K562 (cell line): ENCODE data around the gene TBX6. TPM values are rescaled to one million over a fixed set of nuclear protein-coding genes. Genes with fewer than 3 reads are reported as not detected.

ENCODE experiments used
- ARID1B ChIP-seq: fragments of 450-650 bp; IDR thresholded peaks from 2 replicates; pipeline ENCODE4 v1.6.1; 2016; ENCODE audit warnings: antibody characterized with exemption, mild to moderate bottlenecking, inconsistent platforms
- BACH1 ChIP-seq: fragments of 200-800 bp; sonication (Bioruptor generic); IDR thresholded peaks from 2 replicates; pipeline ENCODE4 v1.6.1; 2016; ENCODE audit warnings: missing genetic modification characterization, missing compliant biosample characterization
- BCL6 ChIP-seq: fragments of 250-450 bp; sonication (Bioruptor Pico); IDR thresholded peaks from 2 replicates; pipeline ENCODE4 v1.4.0; 2020
- CSDE1 ChIP-seq, 2 experiments: fragments of 450-650 bp; IDR thresholded peaks; 2 replicates each; pipeline ENCODE4 v1.6.1; 2016; ENCODE audit warnings: mild to moderate bottlenecking in 1 of 2
- ELK3 ChIP-seq: fragments of 450-650 bp; formaldehyde crosslinking; IDR thresholded peaks from 2 replicates; pipeline ENCODE4 v1.4.0; 2020; ENCODE audit warnings: mild to moderate bottlenecking
- ETS2 ChIP-seq: IDR thresholded peaks from 2 replicates; pipeline ENCODE4 v1.6.1; 2016; ENCODE audit warnings: borderline replicate concordance, missing genetic modification characterization, mild to moderate bottlenecking, moderate library complexity, missing compliant biosample characterization; ENCODE audit not compliant: poor library complexity, severe bottlenecking
- ILF3 ChIP-seq: fragments of 450-650 bp; IDR thresholded peaks from 2 replicates; pipeline ENCODE4 v1.6.1; 2018; ENCODE audit warnings: antibody characterized with exemption, mild to moderate bottlenecking, moderate library complexity, borderline replicate concordance
- MITF ChIP-seq: IDR thresholded peaks from 2 replicates; pipeline ENCODE4 v1.6.1; 2014; ENCODE audit warnings: antibody characterized with exemption
- SNRNP70 ChIP-seq: fragments of 200-400 bp; formaldehyde crosslinking; optimal IDR thresholded peaks from 2 replicates; pipeline ENCODE3; 2017; ENCODE audit warnings: low read depth, low read length
- TRIM24 ChIP-seq, 2 experiments: fragments of 450-650 bp; IDR thresholded peaks; 2 replicates each; pipeline ENCODE4 v1.6.1; 2016
- XRCC5 ChIP-seq: fragments of 200-400 bp; formaldehyde crosslinking; IDR thresholded peaks from 2 replicates; pipeline ENCODE4 v1.6.1; 2017; ENCODE audit warnings: low read depth, mild to moderate bottlenecking, low read length
- ZC3H4 ChIP-seq: sonication (generic); formaldehyde crosslinking; IDR thresholded peaks from 2 replicates; pipeline ENCODE4 v1.9.0; 2021; ENCODE audit warnings: missing genetic modification reagents, borderline replicate concordance
- ZNF444 ChIP-seq: fragments of 250-450 bp; sonication (Bioruptor Pico); IDR thresholded peaks from 2 replicates; pipeline ENCODE4 v1.4.0; 2020; ENCODE audit warnings: mild to moderate bottlenecking, moderate library complexity
- polyA plus RNA-seq, 8 experiments: library from polyadenylated mRNA; depleted of rRNA in 4 of 8; stranded (reverse) in 5 of 8; unstranded in 3 of 8; fragments of >200 nt; fragmentation: Nextera tagmentation in 2 of 8; fragmentation: Illumina TruSeq in 1 of 8; extraction: Ambion mirVana in 2 of 8; extraction: Trizol in 1 of 8; gene quantifications; 2 replicates each; pipeline versions ENCODE4 v1.2.1 to v1.2.3, GENCODE V29; 2011 to 2014; ENCODE audit warnings: inconsistent platforms in 1 of 8, missing spikeins in 1 of 8
- total RNA-seq, 7 experiments: library from RNA; depleted of rRNA in 6 of 7; stranded (reverse); fragments of >200 nt in 6 of 7; fragmentation: Illumina TruSeq in 2 of 7; extraction: Trizol in 2 of 7; gene quantifications; 2 replicates each; pipeline versions ENCODE4 v1.2.1 to v1.2.3, GENCODE V29; 2011 to 2021; ENCODE audit warnings: low replicate concordance in 1 of 7
- TF ChIP-seq, protein P1 (sequence below), 2 experiments: fragments of 450-650 bp in 1 of 2; sonication (generic) in 1 of 2; formaldehyde crosslinking in 1 of 2; IDR thresholded peaks; 2 replicates each; pipeline versions ENCODE4 v1.7.1 to v1.9.0; 2016 to 2022; ENCODE audit warnings: inconsistent platforms in 1 of 2, mild to moderate bottlenecking in 1 of 2, missing genetic modification reagents in 1 of 2
- TF ChIP-seq, protein P2 (sequence below): sonication (generic); formaldehyde crosslinking; IDR thresholded peaks from 2 replicates; pipeline ENCODE4 v1.9.0; 2022; ENCODE audit warnings: mild to moderate bottlenecking, missing genetic modification reagents

The TBX6 gene
- total and polyA plus RNA-seq, 9 of the 15 experiments (the other 6 are each of a cell fraction or from before 2014, with no cell fraction given), result 0.07 to 0.58 (median 0.11) TPM; not detected in 2

DNA sequence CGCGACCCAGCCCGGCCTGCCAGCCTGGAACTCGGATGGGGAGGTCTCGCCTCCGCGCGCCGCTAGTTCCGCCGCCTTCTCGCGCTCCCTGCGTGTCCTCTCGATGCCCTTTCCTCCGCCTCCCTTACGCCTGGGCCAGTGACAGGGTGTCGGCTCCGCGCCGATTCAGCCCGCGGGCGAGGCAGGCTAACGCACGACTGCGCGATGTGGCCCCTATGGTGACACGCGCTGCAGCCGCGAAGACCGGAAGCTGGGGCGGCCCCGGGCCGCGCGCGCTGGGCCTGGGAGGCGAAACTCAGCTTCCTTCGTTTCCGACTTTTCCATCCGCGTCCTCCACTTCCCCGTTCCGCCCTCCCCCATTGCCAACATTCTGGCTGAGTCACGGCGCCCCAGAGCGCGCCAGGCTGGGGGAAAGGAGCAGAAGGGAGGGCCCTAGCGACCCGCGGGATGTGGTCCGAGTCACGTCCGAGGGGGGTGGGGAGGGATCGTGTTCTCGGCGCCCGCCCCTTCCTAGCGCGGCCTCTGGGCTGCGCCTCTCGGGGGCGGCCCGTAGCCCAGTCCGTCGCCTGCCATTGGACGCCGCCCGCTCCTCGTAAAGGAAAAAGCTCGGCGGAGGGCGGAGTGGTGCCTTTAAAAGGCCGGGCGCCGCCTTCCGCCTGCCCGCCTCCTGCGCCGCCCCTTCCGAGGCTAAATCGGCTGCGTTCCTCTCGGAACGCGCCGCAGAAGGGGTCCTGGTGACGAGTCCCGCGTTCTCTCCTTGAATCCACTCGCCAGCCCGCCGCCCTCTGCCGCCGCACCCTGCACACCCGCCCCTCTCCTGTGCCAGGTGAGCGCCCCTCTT lies 26.4 kb downstream of the TBX6 start, which contains the start of gene ALDOA (continued):
- TF ChIP-seq ELK3 (CRISPR knock-in tag) (no peak), BACH1 (tag) (peak; percentile 99), ILF3 (no peak; the same call in 1 of the 2 replicates), ZNF444 (CRISPR knock-in tag) (no peak), CSDE1 (IDR thresholded peaks at IDR 0.05) (no peak; a peak in 1 of 4 replicates), XRCC5 (0 out of 2 replicates have a peak, but pooled peaks have one; percentile 21), MITF (no peak), TRIM24 (IDR thresholded peaks at IDR 0.05) (peak in 1 of 2 experiments; percentile 65; a peak in 2 of 4 replicates), SNRNP70 (no peak), BCL6 (no peak), ARID1B (peak; percentile 65), ETS2 (tag) (no peak), ZC3H4 (no peak)
- TF ChIP-seq, protein P1, sequence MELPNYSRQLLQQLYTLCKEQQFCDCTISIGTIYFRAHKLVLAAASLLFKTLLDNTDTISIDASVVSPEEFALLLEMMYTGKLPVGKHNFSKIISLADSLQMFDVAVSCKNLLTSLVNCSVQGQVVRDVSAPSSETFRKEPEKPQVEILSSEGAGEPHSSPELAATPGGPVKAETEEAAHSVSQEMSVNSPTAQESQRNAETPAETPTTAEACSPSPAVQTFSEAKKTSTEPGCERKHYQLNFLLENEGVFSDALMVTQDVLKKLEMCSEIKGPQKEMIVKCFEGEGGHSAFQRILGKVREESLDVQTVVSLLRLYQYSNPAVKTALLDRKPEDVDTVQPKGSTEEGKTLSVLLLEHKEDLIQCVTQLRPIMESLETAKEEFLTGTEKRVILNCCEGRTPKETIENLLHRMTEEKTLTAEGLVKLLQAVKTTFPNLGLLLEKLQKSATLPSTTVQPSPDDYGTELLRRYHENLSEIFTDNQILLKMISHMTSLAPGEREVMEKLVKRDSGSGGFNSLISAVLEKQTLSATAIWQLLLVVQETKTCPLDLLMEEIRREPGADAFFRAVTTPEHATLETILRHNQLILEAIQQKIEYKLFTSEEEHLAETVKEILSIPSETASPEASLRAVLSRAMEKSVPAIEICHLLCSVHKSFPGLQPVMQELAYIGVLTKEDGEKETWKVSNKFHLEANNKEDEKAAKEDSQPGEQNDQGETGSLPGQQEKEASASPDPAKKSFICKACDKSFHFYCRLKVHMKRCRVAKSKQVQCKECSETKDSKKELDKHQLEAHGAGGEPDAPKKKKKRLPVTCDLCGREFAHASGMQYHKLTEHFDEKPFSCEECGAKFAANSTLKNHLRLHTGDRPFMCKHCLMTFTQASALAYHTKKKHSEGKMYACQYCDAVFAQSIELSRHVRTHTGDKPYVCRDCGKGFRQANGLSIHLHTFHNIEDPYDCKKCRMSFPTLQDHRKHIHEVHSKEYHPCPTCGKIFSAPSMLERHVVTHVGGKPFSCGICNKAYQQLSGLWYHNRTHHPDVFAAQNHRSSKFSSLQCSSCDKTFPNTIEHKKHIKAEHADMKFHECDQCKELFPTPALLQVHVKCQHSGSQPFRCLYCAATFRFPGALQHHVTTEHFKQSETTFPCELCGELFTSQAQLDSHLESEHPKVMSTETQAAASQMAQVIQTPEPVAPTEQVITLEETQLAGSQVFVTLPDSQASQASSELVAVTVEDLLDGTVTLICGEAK (IDR thresholded peaks at IDR 0.05), result peak; percentile 83
- TF ChIP-seq, protein P1 (CRISPR knock-in tag; IDR thresholded peaks at IDR 0.05), result no peak
- TF ChIP-seq, protein P2, sequence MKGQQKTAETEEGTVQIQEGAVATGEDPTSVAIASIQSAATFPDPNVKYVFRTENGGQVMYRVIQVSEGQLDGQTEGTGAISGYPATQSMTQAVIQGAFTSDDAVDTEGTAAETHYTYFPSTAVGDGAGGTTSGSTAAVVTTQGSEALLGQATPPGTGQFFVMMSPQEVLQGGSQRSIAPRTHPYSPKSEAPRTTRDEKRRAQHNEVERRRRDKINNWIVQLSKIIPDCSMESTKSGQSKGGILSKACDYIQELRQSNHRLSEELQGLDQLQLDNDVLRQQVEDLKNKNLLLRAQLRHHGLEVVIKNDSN, result peak; percentile 65
